IPS DF 6.9 (cell line): ENCODE data around the gene WDR1.

ENCODE experiments used
- DNase-seq: peaks from one replicate; pipeline ENCODE4 v3.0.0-alpha.2; 2013; ENCODE audit warnings: low read depth, low spot score
- H3K27ac ChIP-seq: one replicate; pipeline ENCODE4 v1.5.1; 2013; ENCODE audit warnings: low read length, control low read depth
- H3K27me3 ChIP-seq: 2 replicates; pipeline ENCODE4 v1.6.1; 2013; ENCODE audit warnings: mild to moderate bottlenecking, low read length; ENCODE audit not compliant: control insufficient read depth, insufficient read depth
- H3K36me3 ChIP-seq: 2 replicates; pipeline ENCODE4 v1.6.1; 2013; ENCODE audit warnings: low read length; ENCODE audit not compliant: control insufficient read depth, insufficient read depth
- H3K4me1 ChIP-seq: 2 replicates; pipeline ENCODE4 v1.6.1; 2013; ENCODE audit warnings: low read length; ENCODE audit not compliant: control insufficient read depth, insufficient read depth
- H3K4me3 ChIP-seq: 2 replicates; pipeline ENCODE4 v1.5.1; 2013; ENCODE audit warnings: mild to moderate bottlenecking, low read length
- H3K9me3 ChIP-seq: 2 replicates; pipeline ENCODE4 v1.6.1; 2013; ENCODE audit warnings: low read length, inconsistent platforms; ENCODE audit not compliant: control insufficient read depth, insufficient read depth
- WGBS: extraction: QIAGEN DNeasy Blood & Tissue Kit; methylation state at CpG from one replicate; pipeline ENCODE4 v1.1.7; 2013; ENCODE audit warnings: mixed read lengths, missing lambda C conversion rate; ENCODE audit not compliant: insufficient read length, insufficient coverage; 5-methylcytosine and 5-hydroxymethylcytosine counted together

The WDR1 gene

GRCh38 chr4:10035130-10035529 lies 81.5 kb downstream of the WDR1 start:
- WGBS: no CpG with 5 or more reads among the region's 6 CpGs
- no peaks in the 10 kb centered on the region for H3K27me3 ChIP-seq

GRCh38 chr4:10034612-10035104 lies 81.9 kb downstream of the WDR1 start:
- WGBS: no CpG with 5 or more reads among the region's 5 CpGs
- H3K4me1 ChIP-seq: no peaks in the 10 kb centered on the region
- no peak overlapping the region for H3K27ac ChIP-seq

More at GRCh38 chr4:10035130-10035529, 81.5 kb downstream of the WDR1 start:
- Histone ChIP-seq H3K27ac (no peak overlapping the region), H3K4me3 (no peak overlapping the region), H3K36me3 (no peaks in the 10 kb centered on the region), H3K4me1 (no peaks in the 10 kb centered on the region), H3K9me3 (no peaks in the 10 kb centered on the region)
- DNase-seq: no peak

GRCh38 chr4:10034136-10034535 lies 82.5 kb downstream of the WDR1 start:
- H3K36me3 ChIP-seq: no peaks in the 10 kb centered on the region
- DNase-seq: no peak
- no peaks in the 10 kb centered on the region for H3K9me3 ChIP-seq
- H3K4me3 ChIP-seq: no peak overlapping the region
- H3K27ac ChIP-seq: no peak overlapping the region
- no peaks in the 10 kb centered on the region for H3K4me1 ChIP-seq
- no peaks in the 10 kb centered on the region for H3K27me3 ChIP-seq
- no CpG with 5 or more reads among the region's 10 CpGs for WGBS

More at GRCh38 chr4:10034612-10035104, 81.9 kb downstream of the WDR1 start:
- no peak overlapping the region for H3K4me3 ChIP-seq
- no peak for DNase-seq
- H3K27me3 ChIP-seq: no peaks in the 10 kb centered on the region
- H3K36me3 ChIP-seq: no peaks in the 10 kb centered on the region
- no peaks in the 10 kb centered on the region for H3K9me3 ChIP-seq

GRCh38 chr4:10033191-10033881 lies 83.3 kb downstream of the WDR1 start:
- H3K27me3 ChIP-seq: no peaks in the 10 kb centered on the region
- H3K4me3 ChIP-seq: no peak overlapping the region
- DNase-seq: no peak
- no peaks in the 10 kb centered on the region for H3K4me1 ChIP-seq
- WGBS: no CpG with 5 or more reads among the region's 18 CpGs
- no peak overlapping the region for H3K27ac ChIP-seq
- H3K9me3 ChIP-seq: no peaks in the 10 kb centered on the region
- H3K36me3 ChIP-seq: no peaks in the 10 kb centered on the region

GRCh38 chr4:10032625-10033024 lies 84.0 kb downstream of the WDR1 start:
- H3K9me3 ChIP-seq: no peaks in the 10 kb centered on the region
- no peaks in the 10 kb centered on the region for H3K36me3 ChIP-seq
- no peak overlapping the region for H3K4me3 ChIP-seq
- H3K4me1 ChIP-seq: no peaks in the 10 kb centered on the region
- no peak overlapping the region for H3K27ac ChIP-seq
- DNase-seq: no peak
- no peaks in the 10 kb centered on the region for H3K27me3 ChIP-seq
- WGBS: no CpG with 5 or more reads among the region's 6 CpGs

GRCh38 chr4:10031668-10032590 lies 84.7 kb downstream of the WDR1 start:
- Histone ChIP-seq H3K4me1 (no peaks in the 10 kb centered on the region), H3K36me3 (no peaks in the 10 kb centered on the region), H3K27me3 (no peaks in the 10 kb centered on the region), H3K27ac (no peak overlapping the region), H3K4me3 (no peak overlapping the region), H3K9me3 (no peaks in the 10 kb centered on the region)
- no peak for DNase-seq
- no CpG with 5 or more reads among the region's 10 CpGs for WGBS

- H3K36me3 ChIP-seq: no peaks in the 10 kb centered on the region
- H3K27me3 ChIP-seq: no peaks in the 10 kb centered on the region
- H3K27ac ChIP-seq: no peak overlapping the region
- no CpG with 5 or more reads among the region's 7 CpGs for WGBS
- no peak overlapping the region for H3K4me3 ChIP-seq
- no peaks in the 10 kb centered on the region for H3K4me1 ChIP-seq
- no peak for DNase-seq
- no peaks in the 10 kb centered on the region for H3K9me3 ChIP-seq
These were observed 85.5 kb downstream of the WDR1 start for GRCh38 chr4:10030972-10031667.

- WGBS: no CpG with 5 or more reads among the region's 4 CpGs
- Histone ChIP-seq H3K27ac (no peak overlapping the region), H3K4me1 (no peaks in the 10 kb centered on the region), H3K27me3 (no peaks in the 10 kb centered on the region), H3K4me3 (no peak overlapping the region), H3K36me3 (no peaks in the 10 kb centered on the region), H3K9me3 (no peaks in the 10 kb centered on the region)
- no peak for DNase-seq
These were observed 87.2 kb downstream of the WDR1 start for GRCh38 chr4:10029403-10029802.

GRCh38 chr4:10028910-10029309 lies 87.7 kb downstream of the WDR1 start:
- DNase-seq: no peak
- Histone ChIP-seq H3K4me1 (no peaks in the 10 kb centered on the region), H3K27me3 (no peaks in the 10 kb centered on the region), H3K36me3 (no peaks in the 10 kb centered on the region), H3K9me3 (no peaks in the 10 kb centered on the region), H3K4me3 (no peak overlapping the region), H3K27ac (no peak overlapping the region)
- WGBS: no CpG with 5 or more reads among the region's 4 CpGs

GRCh38 chr4:10026485-10026884 lies 90.1 kb downstream of the WDR1 start:
- no peaks in the 10 kb centered on the region for H3K36me3 ChIP-seq
- H3K9me3 ChIP-seq: no peaks in the 10 kb centered on the region
- WGBS: no CpG with 5 or more reads among the region's 9 CpGs
- no peak for DNase-seq
- H3K4me1 ChIP-seq: no peaks in the 10 kb centered on the region
- no peak overlapping the region for H3K27ac ChIP-seq
- no peak overlapping the region for H3K4me3 ChIP-seq
- no peaks in the 10 kb centered on the region for H3K27me3 ChIP-seq
